Uterus (tissue), 4 donors: ENCODE results near the gene NT5C1A. TPM values are rescaled to one million over a fixed set of nuclear protein-coding genes. Genes with fewer than 3 reads are reported as not detected.
A peak's percentile ranks its signal among the peaks of the same experiment; 100 is the strongest.

ENCODE experiments used
- DNase-seq, 2 donors: peaks; one replicate each; pipeline ENCODE4 v3.0.0-alpha.2; 2019 to 2020
- H3K27ac ChIP-seq, 2 donors: fragments of 200-600 bp; sonication (generic); 1 replicate in 1 of 2; 2 replicates in 1 of 2; pipeline ENCODE4 v1.5.1; 2016 to 2018
- H3K27me3 ChIP-seq, 2 donors: fragments of 200-600 bp; sonication (generic); one replicate each; pipeline ENCODE4 v1.5.1; 2018 to 2019; ENCODE audit warnings: control low read depth in 1 of 2
- H3K36me3 ChIP-seq, 2 donors: fragments of 200-600 bp; sonication (generic); one replicate each; pipeline ENCODE4 v1.5.1; 2019; ENCODE audit warnings: control low read depth in 1 of 2
- H3K4me1 ChIP-seq, 2 donors: fragments of 200-600 bp; sonication (generic); one replicate each; pipeline ENCODE4 v1.5.1; 2018 to 2019; ENCODE audit warnings: control low read depth in 1 of 2
- H3K4me3 ChIP-seq, 2 donors: fragments of 200-600 bp; sonication (generic); 1 replicate in 1 of 2; 2 replicates in 1 of 2; pipeline ENCODE4 v1.5.1; 2018 to 2019; ENCODE audit warnings: mild to moderate bottlenecking in 1 of 2
- H3K9me3 ChIP-seq, 2 donors: fragments of 200-600 bp; sonication (generic); one replicate each; pipeline ENCODE4 v1.5.1; 2019; ENCODE audit warnings: control low read depth in 1 of 2
- CTCF ChIP-seq, 4 experiments: fragments of 200-600 bp in 2 of 4; fragments of 450-650 bp in 2 of 4; sonication (generic) in 2 of 4; IDR thresholded peaks; one replicate each; pipeline ENCODE4 v1.5.1; 2016 to 2019; ENCODE audit warnings: antibody characterized with exemption in 4 of 4, mild to moderate bottlenecking in 2 of 4, moderate library complexity in 1 of 4
- POLR2A ChIP-seq, 2 donors: fragments of 450-650 bp; IDR thresholded peaks; one replicate each; pipeline ENCODE4 v1.6.1; 2016; ENCODE audit warnings: antibody characterized with exemption in 2 of 2, mild to moderate bottlenecking in 1 of 2, moderate library complexity in 1 of 2
- intact Hi-C: fragments of 100-400 bp; cut with DNase I; formaldehyde crosslinking; loops from one replicate; pipeline ENCODE4 v1.15.1; 2023; ENCODE audit warnings: low total_unique reads
- total RNA-seq, 4 donors: library from RNA; depleted of rRNA in 3 of 4; stranded (reverse); fragments of >200 nt in 3 of 4; gene quantifications; one replicate each; pipeline versions ENCODE4 v1.1.0 to v1.2.4, GENCODE V29; 2014 to 2023
- donor health status: DM: yes; HTN: yes; CAD: no.

The NT5C1A gene
- total RNA-seq, 4 donors from 2014 or later, result 1.1 to 1.8 TPM; not detected in 2

- intact Hi-C loops, result no loop called here
- Histone ChIP-seq H3K4me3 (no peak overlapping the region), H3K27me3 (no peaks in the 10 kb centered on the region), H3K4me1 (peaks cover 9 to 13% of the 10 kb centered on the region in 2 donors), H3K36me3 (no peaks in the 10 kb centered on the region), H3K27ac (no peak overlapping the region), H3K9me3 (no peaks in the 10 kb centered on the region)
- TF ChIP-seq CTCF (IDR thresholded peaks at IDR 0.05) (no peak), POLR2A (IDR thresholded peaks at IDR 0.05) (no peak)
- no peak for DNase-seq
Measured at GRCh38 chr1:39620659-39621165, 51.2 kb downstream of the NT5C1A start.

- Histone ChIP-seq H3K4me3 (no peak overlapping the region), H3K4me1 (no peaks in the 10 kb centered on the region), H3K36me3 (no peaks in the 10 kb centered on the region), H3K9me3 (no peaks in the 10 kb centered on the region), H3K27ac (no peak overlapping the region), H3K27me3 (no peaks in the 10 kb centered on the region)
- no peak for DNase-seq
- intact Hi-C loops, result no loop called here
- no peak for TF ChIP-seq POLR2A (IDR thresholded peaks at IDR 0.05)
- TF ChIP-seq CTCF (IDR thresholded peaks at IDR 0.05), result no peak
Measured at GRCh38 chr1:39617488-39618049, 54.3 kb downstream of the NT5C1A start.

DNA sequence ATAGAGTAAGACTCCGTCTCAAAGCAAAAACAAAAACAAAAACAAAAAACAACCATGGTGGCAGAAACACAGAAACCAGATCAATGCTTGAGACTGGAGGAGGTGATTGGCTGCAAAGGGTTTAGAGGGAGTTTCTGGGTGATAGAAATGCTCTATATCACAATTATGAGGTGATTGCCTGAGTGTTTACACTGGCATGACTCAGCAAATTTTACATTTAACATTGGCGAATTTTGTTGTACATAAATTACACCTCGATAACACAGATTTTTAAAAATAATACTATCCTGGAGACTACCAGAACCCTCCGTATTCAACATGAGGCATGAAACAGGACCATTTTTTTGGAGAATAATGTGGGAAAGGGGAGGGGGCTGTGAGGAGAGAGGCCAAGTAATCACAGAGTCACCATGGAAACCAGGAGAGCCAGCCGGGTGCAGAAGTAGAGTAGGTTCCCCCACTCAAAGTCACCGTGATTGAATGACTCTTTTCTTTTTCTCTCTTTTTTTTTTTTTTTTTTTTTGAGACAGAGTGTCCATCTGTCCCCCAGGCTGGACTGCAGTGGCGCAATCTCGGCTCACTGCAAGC lies 56.7 kb downstream of the NT5C1A start:
- no peak overlapping the region for H3K27ac ChIP-seq
- no peaks in the 10 kb centered on the region for H3K9me3 ChIP-seq
- no peaks in the 10 kb centered on the region for H3K27me3 ChIP-seq
- H3K4me1 ChIP-seq, result no peaks in the 10 kb centered on the region
- H3K36me3 ChIP-seq, result no peaks in the 10 kb centered on the region
- no peak for TF ChIP-seq CTCF (IDR thresholded peaks at IDR 0.05)
- TF ChIP-seq POLR2A (IDR thresholded peaks at IDR 0.05), result no peak
- DNase-seq, result no peak
- intact Hi-C loops, result no loop called here
- no peak overlapping the region for H3K4me3 ChIP-seq

- DNase-seq, result no peak
- H3K9me3 ChIP-seq, result no peaks in the 10 kb centered on the region
- no peaks in the 10 kb centered on the region for H3K36me3 ChIP-seq
- H3K27me3 ChIP-seq, result no peaks in the 10 kb centered on the region
- no peak overlapping the region for H3K4me3 ChIP-seq
- H3K4me1 ChIP-seq, result no peaks in the 10 kb centered on the region
- TF ChIP-seq CTCF (IDR thresholded peaks at IDR 0.05) (no peak), POLR2A (IDR thresholded peaks at IDR 0.05) (no peak)
- no peak overlapping the region for H3K27ac ChIP-seq
- intact Hi-C loops, result no loop called here
Measured at GRCh38 chr1:39614488-39614887, 57.4 kb downstream of the NT5C1A start.

DNA sequence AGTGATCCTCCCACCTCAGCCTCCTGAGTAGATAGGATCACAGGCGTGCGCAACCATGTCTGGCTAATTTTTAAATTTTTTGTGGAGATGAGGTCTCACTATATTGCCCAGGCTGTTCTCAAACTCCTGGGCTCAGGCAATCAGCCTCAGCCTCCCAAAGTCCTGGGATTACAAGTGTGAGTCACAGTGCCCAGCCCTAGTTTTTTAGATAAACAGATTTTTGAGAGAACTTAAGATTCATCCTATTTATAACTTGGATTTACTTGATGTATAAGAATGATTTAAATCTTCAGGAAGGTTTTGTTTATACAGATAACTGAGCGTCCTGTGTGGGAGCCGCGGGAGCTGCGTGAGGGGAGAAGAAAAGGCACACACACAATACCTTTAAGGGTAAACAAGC lies 58.7 kb downstream of the NT5C1A start:
- no peaks in the 10 kb centered on the region for H3K36me3 ChIP-seq
- H3K9me3 ChIP-seq, result no peaks in the 10 kb centered on the region
- H3K27me3 ChIP-seq, result no peaks in the 10 kb centered on the region
- intact Hi-C loops, result no loop called here
- TF ChIP-seq POLR2A (IDR thresholded peaks at IDR 0.05) (no peak), CTCF (IDR thresholded peaks at IDR 0.05) (no peak)
- H3K27ac ChIP-seq, result peak overlapping the region in 1 of 2 donors; percentile 48
- H3K4me1 ChIP-seq, result no peaks in the 10 kb centered on the region
- H3K4me3 ChIP-seq, result no peak overlapping the region
- DNase-seq, result no peak
